GM12874 (cell line): ENCODE measurements around the gene EHBP1L1.

Experiments
- TF ChIP-seq, protein P1 (sequence below): IDR thresholded peaks from 2 replicates; pipeline ENCODE4 v1.5.1; 2011; ENCODE audit warnings: low read depth, mild to moderate bottlenecking, control low read depth, low read length, moderate library complexity; ENCODE audit not compliant: insufficient read depth

The EHBP1L1 gene

DNA sequence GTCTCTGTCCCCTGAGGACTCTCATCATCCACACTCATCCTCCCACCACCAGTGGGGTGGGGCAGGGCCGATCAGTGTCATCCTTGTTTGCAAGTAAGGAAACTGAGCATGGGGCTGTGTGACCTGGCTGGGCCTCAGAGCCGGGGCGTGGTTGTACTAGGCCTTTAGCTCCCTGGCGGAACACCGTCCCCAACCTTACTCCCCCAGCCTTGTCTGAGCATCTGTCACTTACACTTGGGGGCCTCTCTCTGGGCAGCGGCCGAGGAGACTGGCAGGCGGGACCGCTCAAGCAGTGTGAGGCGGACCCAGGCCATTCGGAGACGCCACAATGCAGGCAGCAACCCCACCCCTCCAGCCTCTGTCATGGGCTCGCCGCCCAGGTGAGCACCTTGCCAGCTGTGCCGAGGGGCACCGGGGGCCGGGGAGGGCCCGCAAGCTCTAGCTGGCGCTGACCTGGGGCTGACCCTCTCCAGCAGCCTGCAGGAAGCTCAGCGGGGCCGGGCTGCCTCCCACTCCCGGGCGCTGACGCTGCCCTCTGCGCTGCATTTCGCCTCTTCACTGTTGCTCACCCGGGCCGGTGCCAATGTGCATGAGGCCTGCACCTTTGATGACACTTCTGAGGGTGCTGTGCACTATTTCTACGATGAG lies 43.6 kb downstream of the EHBP1L1 start:
- TF ChIP-seq, protein P1, sequence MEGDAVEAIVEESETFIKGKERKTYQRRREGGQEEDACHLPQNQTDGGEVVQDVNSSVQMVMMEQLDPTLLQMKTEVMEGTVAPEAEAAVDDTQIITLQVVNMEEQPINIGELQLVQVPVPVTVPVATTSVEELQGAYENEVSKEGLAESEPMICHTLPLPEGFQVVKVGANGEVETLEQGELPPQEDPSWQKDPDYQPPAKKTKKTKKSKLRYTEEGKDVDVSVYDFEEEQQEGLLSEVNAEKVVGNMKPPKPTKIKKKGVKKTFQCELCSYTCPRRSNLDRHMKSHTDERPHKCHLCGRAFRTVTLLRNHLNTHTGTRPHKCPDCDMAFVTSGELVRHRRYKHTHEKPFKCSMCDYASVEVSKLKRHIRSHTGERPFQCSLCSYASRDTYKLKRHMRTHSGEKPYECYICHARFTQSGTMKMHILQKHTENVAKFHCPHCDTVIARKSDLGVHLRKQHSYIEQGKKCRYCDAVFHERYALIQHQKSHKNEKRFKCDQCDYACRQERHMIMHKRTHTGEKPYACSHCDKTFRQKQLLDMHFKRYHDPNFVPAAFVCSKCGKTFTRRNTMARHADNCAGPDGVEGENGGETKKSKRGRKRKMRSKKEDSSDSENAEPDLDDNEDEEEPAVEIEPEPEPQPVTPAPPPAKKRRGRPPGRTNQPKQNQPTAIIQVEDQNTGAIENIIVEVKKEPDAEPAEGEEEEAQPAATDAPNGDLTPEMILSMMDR, result no peak

DNA sequence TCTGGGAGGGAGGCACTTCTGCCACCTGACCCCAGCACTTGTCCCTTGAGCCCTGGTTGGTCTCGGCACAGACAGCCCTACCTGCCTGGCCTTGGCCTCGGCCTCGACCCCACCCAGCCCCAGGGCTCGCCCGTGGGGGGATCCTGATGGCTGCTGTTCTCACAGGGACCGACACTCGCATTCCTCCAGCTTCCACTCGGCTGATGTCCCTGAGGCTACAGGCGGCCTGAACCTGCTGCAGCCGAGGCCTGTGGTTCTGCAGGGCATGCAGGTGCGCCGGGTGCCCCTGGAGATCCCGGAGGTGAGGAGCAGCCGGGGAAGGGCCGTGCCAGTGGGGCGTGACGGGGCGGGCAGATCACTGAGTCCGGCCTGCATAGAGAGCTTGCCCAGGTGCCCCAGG lies 44.8 kb downstream of the EHBP1L1 start:
- TF ChIP-seq, protein P1, result no peak

DNA sequence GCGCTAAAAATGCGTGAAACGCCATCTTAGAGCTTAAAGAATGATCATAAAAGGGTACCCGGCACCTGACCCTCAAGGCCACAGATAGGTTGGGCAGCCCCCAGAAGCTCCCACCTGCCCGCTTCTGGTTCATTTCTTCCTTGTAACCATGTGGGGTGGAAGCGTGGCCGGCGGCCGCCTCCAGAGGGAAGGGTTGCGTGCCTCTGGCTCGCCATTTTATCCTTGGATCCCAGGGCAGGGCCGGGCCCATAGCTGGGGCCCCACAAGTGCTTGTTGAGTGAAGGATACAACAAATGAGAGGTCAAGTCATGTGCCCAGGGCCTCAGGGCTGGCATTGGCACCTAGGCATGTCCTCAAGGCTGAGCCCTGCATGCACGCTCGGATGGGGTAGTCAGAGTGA lies 45.6 kb downstream of the EHBP1L1 start:
- TF ChIP-seq, protein P1, result no peak

DNA sequence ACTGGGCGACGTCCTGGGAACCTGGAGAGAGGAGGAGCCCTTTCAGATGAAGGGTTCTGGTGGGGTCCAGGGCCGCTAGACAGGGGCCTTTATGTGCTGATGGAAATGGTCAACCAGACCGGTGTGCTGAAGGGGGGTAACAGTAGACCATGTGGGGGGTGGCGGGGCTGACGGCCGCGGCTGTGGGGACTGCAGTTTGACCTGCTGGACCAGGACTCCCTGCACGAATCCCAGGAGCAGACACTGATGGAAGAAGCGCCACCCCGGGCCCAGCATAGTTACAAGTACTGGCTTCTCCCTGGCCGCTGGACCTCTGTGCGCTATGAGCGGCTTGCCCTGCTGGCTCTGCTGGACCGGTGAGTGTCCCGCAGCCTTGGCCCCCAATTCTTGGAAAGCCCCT lies 46.2 kb downstream of the EHBP1L1 start:
- TF ChIP-seq, protein P1, result no peak

DNA sequence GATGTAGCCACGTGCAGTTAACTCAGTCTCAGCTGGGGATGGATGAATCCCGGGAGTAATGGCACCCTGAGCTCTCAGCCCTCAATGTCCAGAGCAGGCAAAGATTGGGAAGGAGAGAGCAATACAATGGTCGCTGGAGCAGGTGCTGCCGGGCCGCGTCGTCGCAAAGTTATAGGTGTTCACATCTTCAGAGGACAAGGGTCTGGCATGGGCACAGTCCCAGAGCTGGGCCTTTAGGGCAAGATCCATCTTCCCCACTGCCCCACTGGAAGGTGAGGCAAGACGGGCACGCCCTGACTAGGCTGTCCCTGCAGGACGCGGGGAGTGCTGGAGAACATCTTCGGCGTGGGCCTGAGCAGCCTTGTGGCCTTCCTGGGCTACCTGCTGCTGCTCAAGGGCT lies 47.3 kb downstream of the EHBP1L1 start:
- TF ChIP-seq, protein P1, result no peak

DNA sequence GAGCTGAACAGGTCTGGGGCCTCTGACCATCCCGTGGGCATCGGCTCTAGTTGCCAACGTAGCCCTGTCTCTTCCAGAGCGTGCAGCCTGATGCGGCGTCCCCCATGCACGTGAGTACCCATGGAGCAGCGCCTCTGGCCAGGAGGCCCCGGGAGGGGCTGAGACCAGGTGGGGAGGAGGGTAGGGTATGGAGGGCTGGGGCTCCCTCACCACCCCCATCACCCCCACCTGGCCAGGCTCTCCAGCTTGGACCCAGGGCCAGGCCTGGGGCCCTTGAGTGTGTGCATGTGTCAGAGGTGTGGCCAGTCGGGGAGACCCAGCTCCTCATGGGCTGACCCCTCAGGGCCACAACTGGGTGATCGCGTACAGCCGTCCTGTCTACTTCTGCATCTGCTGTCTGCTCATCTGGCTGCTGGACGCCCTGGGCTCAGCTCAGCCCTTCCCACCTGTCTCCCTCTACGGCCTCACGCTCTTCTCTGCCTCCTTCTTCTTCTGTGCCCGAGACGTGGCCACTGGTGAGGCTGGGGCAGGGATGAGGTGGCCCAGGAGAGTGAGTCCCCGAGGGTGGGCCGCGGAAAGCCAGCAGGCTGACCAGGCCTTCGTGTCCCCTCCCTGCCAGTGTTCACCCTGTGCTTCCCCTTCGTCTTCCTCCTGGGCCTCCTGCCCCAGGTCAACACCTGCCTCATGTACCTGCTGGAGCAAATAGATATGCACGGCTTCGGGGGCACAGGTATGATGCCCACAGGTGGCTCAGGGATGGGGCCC lies 48.2 kb downstream of the EHBP1L1 start:
- TF ChIP-seq, protein P1, result no peak

DNA sequence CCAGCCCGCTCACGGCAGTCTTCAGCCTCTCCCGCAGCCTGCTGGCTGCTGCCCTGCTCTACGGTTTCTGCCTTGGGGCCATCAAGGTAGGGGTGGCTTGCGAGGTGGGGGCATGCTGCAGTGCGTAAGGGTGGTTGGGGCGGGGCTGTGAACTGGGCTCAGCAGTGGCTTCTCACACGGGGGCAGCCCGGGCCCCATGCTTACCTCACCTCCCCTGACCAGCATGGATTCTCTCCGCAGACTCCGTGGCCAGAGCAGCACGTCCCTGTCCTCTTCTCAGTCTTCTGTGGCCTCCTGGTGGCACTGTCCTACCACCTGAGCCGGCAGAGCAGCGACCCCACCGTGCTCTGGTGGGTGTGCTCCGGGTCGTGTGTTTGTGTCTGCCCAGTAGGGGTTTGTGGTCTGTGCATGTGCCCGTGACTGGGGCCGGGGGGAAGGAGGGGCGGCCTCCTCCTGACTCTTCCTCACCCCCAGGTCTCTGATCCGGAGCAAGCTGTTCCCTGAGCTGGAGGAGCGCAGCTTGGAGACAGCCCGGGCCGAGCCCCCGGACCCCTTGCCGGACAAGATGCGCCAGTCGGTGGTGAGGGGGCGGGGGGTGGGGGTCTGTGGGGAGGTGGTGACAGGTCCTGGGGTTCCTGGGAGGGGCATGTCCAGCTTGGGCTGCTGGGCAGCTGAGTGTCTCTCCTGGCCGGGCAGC lies 49.2 kb downstream of the EHBP1L1 start:
- TF ChIP-seq, protein P1, result no peak
